HepG2 (cell line): ENCODE measurements around the gene SURF2. TPM values are rescaled to one million over a fixed set of nuclear protein-coding genes. Genes with fewer than 3 reads are reported as not detected.

Source experiments
- CBFB ChIP-seq: sonication (generic); formaldehyde crosslinking; IDR thresholded peaks from 2 replicates; pipeline ENCODE4 v1.4.0; 2020; ENCODE audit warnings: missing genetic modification reagents
- HNF4G ChIP-seq, 2 experiments: sonication (generic) in 1 of 2; formaldehyde crosslinking in 1 of 2; IDR thresholded peaks; 2 replicates each; pipeline versions ENCODE4 v1.4.0 to v1.6.1; 2011 to 2020; ENCODE audit warnings: borderline replicate concordance in 2 of 2, low read depth in 2 of 2, mild to moderate bottlenecking in 2 of 2, low read length in 1 of 2, missing genetic modification reagents in 1 of 2, moderate library complexity in 1 of 2
- MAF1 ChIP-seq: sonication (generic); formaldehyde crosslinking; IDR thresholded peaks from 2 replicates; pipeline ENCODE4 v1.5.0; 2020; ENCODE audit warnings: missing genetic modification reagents, borderline replicate concordance
- RBFOX2 ChIP-seq: fragments of 200-400 bp; formaldehyde crosslinking; IDR thresholded peaks from 2 replicates; pipeline ENCODE4 v1.6.1; 2017; ENCODE audit warnings: low read depth, mild to moderate bottlenecking, low read length
- SUZ12 ChIP-seq: fragments of 150-350 bp; IDR thresholded peaks from 2 replicates; pipeline ENCODE4 v1.6.1; 2014; ENCODE audit warnings: low read depth, low read length
- TCF12 ChIP-seq, 2 experiments: fragments of 450-650 bp in 1 of 2; sonication (generic) in 1 of 2; formaldehyde crosslinking in 1 of 2; IDR thresholded peaks; 2 replicates each; pipeline versions ENCODE4 v1.6.1 to v1.8.0; 2017 to 2022; ENCODE audit warnings: antibody characterized with exemption in 1 of 2, mild to moderate bottlenecking in 1 of 2, missing genetic modification reagents in 1 of 2, moderate library complexity in 1 of 2
- TEAD3 ChIP-seq: optimal IDR thresholded peaks from 2 replicates; pipeline ENCODE3; 2016; ENCODE audit warnings: borderline replicate concordance
- ZBTB7B ChIP-seq: sonication (generic); formaldehyde crosslinking; IDR thresholded peaks from 2 replicates; pipeline ENCODE4 v1.4.0; 2020; ENCODE audit warnings: missing genetic modification reagents
- ZNF121 ChIP-seq: sonication (generic); formaldehyde crosslinking; IDR thresholded peaks from 2 replicates; pipeline ENCODE4 v1.5.0; 2020; ENCODE audit warnings: mild to moderate bottlenecking, missing genetic modification reagents
- ZNF331 ChIP-seq: sonication (generic); formaldehyde crosslinking; IDR thresholded peaks from 2 replicates; pipeline ENCODE4 v1.4.0; 2020; ENCODE audit warnings: missing genetic modification reagents
- ZNF557 ChIP-seq: sonication (generic); formaldehyde crosslinking; IDR thresholded peaks from 2 replicates; pipeline ENCODE4 v1.4.0; 2020; ENCODE audit warnings: missing genetic modification reagents
- ZNF674 ChIP-seq: sonication (generic); formaldehyde crosslinking; IDR thresholded peaks from 2 replicates; pipeline ENCODE4 v1.5.0; 2020; ENCODE audit warnings: low read depth, mild to moderate bottlenecking, missing genetic modification reagents
- ZNF737 ChIP-seq: sonication (generic); formaldehyde crosslinking; IDR thresholded peaks from 2 replicates; pipeline ENCODE4 v1.5.0; 2020; ENCODE audit warnings: missing genetic modification reagents, mild to moderate bottlenecking, borderline replicate concordance
- ZNF879 ChIP-seq: sonication (generic); formaldehyde crosslinking; IDR thresholded peaks from 2 replicates; pipeline ENCODE4 v1.8.1; 2023; ENCODE audit warnings: missing genetic modification reagents
- polyA plus RNA-seq, 8 experiments: library from polyadenylated mRNA; depleted of rRNA in 3 of 8; stranded (reverse) in 7 of 8; unstranded in 1 of 8; fragments of >200 nt; fragmentation: Illumina TruSeq in 4 of 8; extraction: Trizol in 4 of 8; gene quantifications; 2 replicates each; pipeline versions ENCODE4 v1.2.1 to v1.2.3, GENCODE V29; 2011 to 2016; ENCODE audit warnings: low read depth in 4 of 8, missing spikeins in 1 of 8, mixed read lengths in 1 of 8; ENCODE audit not compliant: insufficient read depth in 1 of 8
- total RNA-seq, 5 experiments: library from RNA; depleted of rRNA; stranded (reverse); fragments of >200 nt; fragmentation: Illumina TruSeq; extraction: Trizol; gene quantifications; 2 replicates each; pipeline ENCODE4 v1.2.3, GENCODE V29; 2016; ENCODE audit warnings: low read depth in 1 of 5
- TF ChIP-seq, protein P1 (sequence below): IDR thresholded peaks from 2 replicates; pipeline ENCODE4 v1.6.1; 2016; ENCODE audit warnings: missing compliant biosample characterization, missing genetic modification reagents, borderline replicate concordance
- TF ChIP-seq, protein P2 (sequence below): fragments of 450-650 bp; IDR thresholded peaks from 2 replicates; pipeline ENCODE4 v1.6.1; 2016
- TF ChIP-seq, protein P3 (sequence below): sonication (generic); formaldehyde crosslinking; IDR thresholded peaks from 2 replicates; pipeline ENCODE4 v1.5.1; 2020; ENCODE audit warnings: mild to moderate bottlenecking, moderate library complexity, missing genetic modification reagents
- TF ChIP-seq, protein P4 (sequence below): sonication (generic); formaldehyde crosslinking; conservative IDR thresholded peaks from 2 replicates; pipeline ENCODE4 v1.8.0; 2022; ENCODE audit warnings: mild to moderate bottlenecking, moderate library complexity, missing genetic modification reagents
- TF ChIP-seq, protein P5 (sequence below): sonication (generic); formaldehyde crosslinking; IDR thresholded peaks from 2 replicates; pipeline ENCODE4 v1.5.0; 2020; ENCODE audit warnings: missing genetic modification reagents, mild to moderate bottlenecking, borderline replicate concordance

SURF2 gene
- total and polyA plus RNA-seq, 2 of the 13 experiments (the other 11 are each of a cell fraction or from before 2014, with no cell fraction given), result 6.3 to 13.6 TPM

DNA sequence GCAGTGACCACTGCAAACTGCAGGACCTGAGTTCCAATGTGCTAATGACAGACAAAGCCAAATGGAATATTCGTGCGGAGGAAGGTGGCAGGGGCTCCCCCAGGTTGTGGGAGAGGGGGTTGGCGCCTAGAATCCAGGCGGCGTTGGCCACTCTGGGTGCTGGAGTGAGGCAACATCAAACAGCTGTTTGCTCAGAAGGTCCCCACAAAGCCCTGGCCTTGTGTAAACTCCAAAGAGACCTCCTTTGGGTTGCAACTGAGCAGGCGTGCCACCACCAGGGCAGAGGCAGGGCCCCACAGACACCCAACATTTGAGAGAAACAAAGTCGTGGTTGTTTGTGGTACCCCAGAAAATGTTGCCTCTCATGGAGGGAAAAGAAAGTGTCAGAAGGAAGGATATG, 34.4 kb downstream of the SURF2 start (continued):
- TF ChIP-seq TCF12 (IDR thresholded peaks at IDR 0.05) (no peak), TCF12 (CRISPR knock-in tag; IDR thresholded peaks at IDR 0.05) (no peak), ZBTB7B (no peak), TEAD3 (CRISPR knock-in tag) (no peak), ZNF121 (CRISPR knock-in tag) (no peak), ZNF879 (no peak), CBFB (CRISPR knock-in tag) (no peak), HNF4G (IDR thresholded peaks at IDR 0.05; ENCODE audit: borderline replicate concordance, low read depth, low read length) (no peak), HNF4G (CRISPR knock-in tag; IDR thresholded peaks at IDR 0.05; ENCODE audit: borderline replicate concordance, low read depth) (no peak), ZNF331 (CRISPR knock-in tag) (no peak), ZNF557 (CRISPR knock-in tag) (no peak), MAF1 (CRISPR knock-in tag) (no peak), RBFOX2 (no peak), ZNF674 (CRISPR knock-in tag) (no peak), SUZ12 (no peak), ZNF737 (CRISPR knock-in tag) (no peak)
- TF ChIP-seq, protein P1, sequence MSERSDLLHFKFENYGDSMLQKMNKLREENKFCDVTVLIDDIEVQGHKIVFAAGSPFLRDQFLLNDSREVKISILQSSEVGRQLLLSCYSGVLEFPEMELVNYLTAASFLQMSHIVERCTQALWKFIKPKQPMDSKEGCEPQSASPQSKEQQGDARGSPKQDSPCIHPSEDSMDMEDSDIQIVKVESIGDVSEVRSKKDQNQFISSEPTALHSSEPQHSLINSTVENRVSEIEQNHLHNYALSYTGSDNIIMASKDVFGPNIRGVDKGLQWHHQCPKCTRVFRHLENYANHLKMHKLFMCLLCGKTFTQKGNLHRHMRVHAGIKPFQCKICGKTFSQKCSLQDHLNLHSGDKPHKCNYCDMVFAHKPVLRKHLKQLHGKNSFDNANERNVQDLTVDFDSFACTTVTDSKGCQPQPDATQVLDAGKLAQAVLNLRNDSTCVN (CRISPR knock-in tag), result 0 out of 2 replicates have a peak, but pooled peaks have one; percentile 20
- TF ChIP-seq, protein P2, sequence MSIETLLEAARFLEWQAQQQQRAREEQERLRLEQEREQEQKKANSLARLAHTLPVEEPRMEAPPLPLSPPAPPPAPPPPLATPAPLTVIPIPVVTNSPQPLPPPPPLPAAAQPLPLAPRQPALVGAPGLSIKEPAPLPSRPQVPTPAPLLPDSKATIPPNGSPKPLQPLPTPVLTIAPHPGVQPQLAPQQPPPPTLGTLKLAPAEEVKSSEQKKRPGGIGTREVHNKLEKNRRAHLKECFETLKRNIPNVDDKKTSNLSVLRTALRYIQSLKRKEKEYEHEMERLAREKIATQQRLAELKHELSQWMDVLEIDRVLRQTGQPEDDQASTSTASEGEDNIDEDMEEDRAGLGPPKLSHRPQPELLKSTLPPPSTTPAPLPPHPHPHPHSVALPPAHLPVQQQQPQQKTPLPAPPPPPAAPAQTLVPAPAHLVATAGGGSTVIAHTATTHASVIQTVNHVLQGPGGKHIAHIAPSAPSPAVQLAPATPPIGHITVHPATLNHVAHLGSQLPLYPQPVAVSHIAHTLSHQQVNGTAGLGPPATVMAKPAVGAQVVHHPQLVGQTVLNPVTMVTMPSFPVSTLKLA, result no peak
- TF ChIP-seq, protein P3, sequence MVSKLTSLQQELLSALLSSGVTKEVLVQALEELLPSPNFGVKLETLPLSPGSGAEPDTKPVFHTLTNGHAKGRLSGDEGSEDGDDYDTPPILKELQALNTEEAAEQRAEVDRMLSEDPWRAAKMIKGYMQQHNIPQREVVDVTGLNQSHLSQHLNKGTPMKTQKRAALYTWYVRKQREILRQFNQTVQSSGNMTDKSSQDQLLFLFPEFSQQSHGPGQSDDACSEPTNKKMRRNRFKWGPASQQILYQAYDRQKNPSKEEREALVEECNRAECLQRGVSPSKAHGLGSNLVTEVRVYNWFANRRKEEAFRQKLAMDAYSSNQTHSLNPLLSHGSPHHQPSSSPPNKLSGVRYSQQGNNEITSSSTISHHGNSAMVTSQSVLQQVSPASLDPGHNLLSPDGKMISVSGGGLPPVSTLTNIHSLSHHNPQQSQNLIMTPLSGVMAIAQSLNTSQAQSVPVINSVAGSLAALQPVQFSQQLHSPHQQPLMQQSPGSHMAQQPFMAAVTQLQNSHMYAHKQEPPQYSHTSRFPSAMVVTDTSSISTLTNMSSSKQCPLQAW (CRISPR knock-in tag), result no peak
- TF ChIP-seq, protein P4, sequence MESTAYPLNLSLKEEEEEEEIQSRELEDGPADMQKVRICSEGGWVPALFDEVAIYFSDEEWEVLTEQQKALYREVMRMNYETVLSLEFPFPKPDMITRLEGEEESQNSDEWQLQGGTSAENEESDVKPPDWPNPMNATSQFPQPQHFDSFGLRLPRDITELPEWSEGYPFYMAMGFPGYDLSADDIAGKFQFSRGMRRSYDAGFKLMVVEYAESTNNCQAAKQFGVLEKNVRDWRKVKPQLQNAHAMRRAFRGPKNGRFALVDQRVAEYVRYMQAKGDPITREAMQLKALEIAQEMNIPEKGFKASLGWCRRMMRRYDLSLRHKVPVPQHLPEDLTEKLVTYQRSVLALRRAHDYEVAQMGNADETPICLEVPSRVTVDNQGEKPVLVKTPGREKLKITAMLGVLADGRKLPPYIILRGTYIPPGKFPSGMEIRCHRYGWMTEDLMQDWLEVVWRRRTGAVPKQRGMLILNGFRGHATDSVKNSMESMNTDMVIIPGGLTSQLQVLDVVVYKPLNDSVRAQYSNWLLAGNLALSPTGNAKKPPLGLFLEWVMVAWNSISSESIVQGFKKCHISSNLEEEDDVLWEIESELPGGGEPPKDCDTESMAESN (CRISPR knock-in tag), result no peak
- TF ChIP-seq, protein P5, sequence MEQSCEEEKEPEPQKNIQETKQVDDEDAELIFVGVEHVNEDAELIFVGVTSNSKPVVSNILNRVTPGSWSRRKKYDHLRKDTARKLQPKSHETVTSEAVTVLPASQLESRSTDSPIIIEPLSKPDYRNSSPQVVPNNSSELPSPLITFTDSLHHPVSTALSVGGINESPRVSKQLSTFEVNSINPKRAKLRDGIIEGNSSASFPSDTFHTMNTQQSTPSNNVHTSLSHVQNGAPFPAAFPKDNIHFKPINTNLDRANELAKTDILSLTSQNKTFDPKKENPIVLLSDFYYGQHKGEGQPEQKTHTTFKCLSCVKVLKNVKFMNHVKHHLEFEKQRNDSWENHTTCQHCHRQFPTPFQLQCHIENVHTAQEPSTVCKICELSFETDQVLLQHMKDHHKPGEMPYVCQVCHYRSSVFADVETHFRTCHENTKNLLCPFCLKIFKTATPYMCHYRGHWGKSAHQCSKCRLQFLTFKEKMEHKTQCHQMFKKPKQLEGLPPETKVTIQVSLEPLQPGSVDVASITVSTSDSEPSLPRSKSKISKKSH (CRISPR knock-in tag), result no peak
